ENCODE results near the gene OR1D5. TPM values are rescaled to one million over a fixed set of nuclear protein-coding genes. Genes with fewer than 3 reads are reported as not detected.

The OR1D5 gene
- total and polyA plus RNA-seq, 2 donors (not counting 3 experiments of a cell fraction or from before 2014, with no cell fraction given): not detected

DNA sequence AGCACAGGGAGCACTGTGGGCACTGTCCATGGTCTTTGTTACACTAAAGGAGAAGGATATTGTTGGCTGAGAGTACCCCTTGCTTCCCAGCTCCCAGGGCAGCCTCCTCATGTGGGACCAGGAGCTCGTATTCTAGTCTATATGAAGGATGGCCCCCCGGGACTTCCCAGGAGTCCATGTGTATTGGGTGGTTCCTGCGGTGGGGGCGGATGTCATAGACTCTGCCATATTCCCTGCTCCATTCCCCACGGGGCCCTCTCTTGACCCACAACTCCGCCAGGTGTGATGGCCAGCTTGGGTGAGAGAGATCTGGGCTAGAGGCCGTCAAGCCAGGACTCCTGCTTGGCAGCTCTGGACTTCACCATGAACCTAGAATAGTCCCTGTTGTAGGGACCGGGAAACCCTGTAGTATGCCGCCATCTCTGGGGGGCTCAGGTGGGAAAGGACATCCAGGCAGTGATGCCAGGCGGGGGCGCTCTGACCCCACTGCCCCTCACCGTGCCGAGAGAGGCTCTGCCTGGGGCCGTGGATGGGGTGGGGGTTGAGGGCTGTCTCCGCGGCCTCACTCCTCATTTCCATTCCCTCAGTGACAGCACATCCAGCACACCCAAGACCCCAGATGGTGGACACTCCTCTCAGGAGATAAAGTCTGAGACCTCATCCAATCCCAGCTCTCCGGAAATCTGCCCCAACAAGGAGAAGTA, 37.8 kb downstream of the OR1D5 start:
- Histone ChIP-seq H3K27ac (ENCODE audit: insufficient read depth, low read depth, low read length) (no peak overlapping the region), H3K4me1 (ENCODE audit: control insufficient read depth, extremely low read depth, insufficient read depth, low read length) (peaks cover 10% of the 10 kb centered on the region), H3K36me3 (ENCODE audit: control insufficient read depth in 2 of 2, extremely low read depth in 1 of 2, insufficient read depth in 2 of 2, low read length in 2 of 2) (no peaks in the 10 kb centered on the region), H3K4me2 (ENCODE audit: insufficient read depth, low read length) (no peak overlapping the region), H3K79me2 (ENCODE audit: control insufficient read depth, insufficient read depth, low read length) (no peaks in the 10 kb centered on the region), H3K27me3 (ENCODE audit: control insufficient read depth in 2 of 2, insufficient read depth in 2 of 2, low read length in 2 of 2) (no peaks in the 10 kb centered on the region), H3K9me3 (replicated peaks; ENCODE audit: control insufficient read depth, insufficient read depth, low read length) (no peaks in the 10 kb centered on the region), H3K9me1 (replicated peaks; ENCODE audit: control insufficient read depth, extremely low read depth, insufficient read depth, low read length) (no peaks in the 10 kb centered on the region), H2AFZ (ENCODE audit: low read depth, low read length) (no peak overlapping the region), H3K4me3 (replicated peaks in 1 of 3; ENCODE audit: insufficient read depth in 1 of 3, low read depth in 1 of 3, low read length in 3 of 3) (no peak overlapping the region), H4K20me1 (replicated peaks; ENCODE audit: control insufficient read depth, extremely low read depth, insufficient read depth, low read length) (no peaks in the 10 kb centered on the region), H3K9ac (replicated peaks; ENCODE audit: extremely low read depth, insufficient read depth, low read length) (no peak overlapping the region)
- CTCF ChIA-PET: no interaction called here
- DNase-seq (ENCODE audit: low read depth, low spot score) (no peak), FAIRE-seq (no peak)
- no TSS peak for BruUV-seq (replicated peaks)
- TF ChIP-seq, protein P1, sequence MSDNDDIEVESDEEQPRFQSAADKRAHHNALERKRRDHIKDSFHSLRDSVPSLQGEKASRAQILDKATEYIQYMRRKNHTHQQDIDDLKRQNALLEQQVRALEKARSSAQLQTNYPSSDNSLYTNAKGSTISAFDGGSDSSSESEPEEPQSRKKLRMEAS (IDR thresholded peaks at IDR 0.05; ENCODE audit: insufficient read depth, insufficient read length): no peak
- TF ChIP-seq EZH2 (IDR thresholded peaks at IDR 0.05; ENCODE audit: borderline replicate concordance, low read depth, low read length, severe bottlenecking) (no peak), JUN (IDR thresholded peaks at IDR 0.05; ENCODE audit: borderline replicate concordance, insufficient read depth, insufficient read length, low read depth) (no peak), GATA2 (IDR thresholded peaks at IDR 0.05; ENCODE audit: insufficient read depth, insufficient read length, low read depth, low read length) (no peak), FOS (IDR thresholded peaks at IDR 0.05; ENCODE audit: borderline replicate concordance, insufficient read depth, low read length) (no peak), MYC (IDR thresholded peaks at IDR 0.05; ENCODE audit: low read depth, low read length) (no peak), POLR2A (IDR thresholded peaks at IDR 0.05; ENCODE audit: low read depth, low read length) (no peak), POLR2AphosphoS5 (IDR thresholded peaks at IDR 0.05; ENCODE audit: insufficient read depth, low read depth, low read length) (no peak)
- TF ChIP-seq, protein P2, sequence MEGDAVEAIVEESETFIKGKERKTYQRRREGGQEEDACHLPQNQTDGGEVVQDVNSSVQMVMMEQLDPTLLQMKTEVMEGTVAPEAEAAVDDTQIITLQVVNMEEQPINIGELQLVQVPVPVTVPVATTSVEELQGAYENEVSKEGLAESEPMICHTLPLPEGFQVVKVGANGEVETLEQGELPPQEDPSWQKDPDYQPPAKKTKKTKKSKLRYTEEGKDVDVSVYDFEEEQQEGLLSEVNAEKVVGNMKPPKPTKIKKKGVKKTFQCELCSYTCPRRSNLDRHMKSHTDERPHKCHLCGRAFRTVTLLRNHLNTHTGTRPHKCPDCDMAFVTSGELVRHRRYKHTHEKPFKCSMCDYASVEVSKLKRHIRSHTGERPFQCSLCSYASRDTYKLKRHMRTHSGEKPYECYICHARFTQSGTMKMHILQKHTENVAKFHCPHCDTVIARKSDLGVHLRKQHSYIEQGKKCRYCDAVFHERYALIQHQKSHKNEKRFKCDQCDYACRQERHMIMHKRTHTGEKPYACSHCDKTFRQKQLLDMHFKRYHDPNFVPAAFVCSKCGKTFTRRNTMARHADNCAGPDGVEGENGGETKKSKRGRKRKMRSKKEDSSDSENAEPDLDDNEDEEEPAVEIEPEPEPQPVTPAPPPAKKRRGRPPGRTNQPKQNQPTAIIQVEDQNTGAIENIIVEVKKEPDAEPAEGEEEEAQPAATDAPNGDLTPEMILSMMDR (IDR thresholded peaks at IDR 0.05; ENCODE audit: extremely low read depth in 1 of 2, insufficient read depth in 1 of 2, low read depth in 1 of 2, low read length in 2 of 2): no peak
- POLR2A ChIA-PET: no interaction called here
- dilution Hi-C loops (cut with MboI; ENCODE audit: extremely low pct_ligation_motif_present, low sequenced_read_pairs): no loop called here
- intact Hi-C loops (cut with micrococcal nuclease): no loop called here
